Measurements from ENCODE around the gene DENND2C. TPM values are rescaled to one million over a fixed set of nuclear protein-coding genes. Genes with fewer than 3 reads are reported as not detected.

Gene DENND2C
- total RNA-seq (1 to 10 TPM; 3.2 to 4.7 TPM), polyA plus RNA-seq (ENCODE audit: insufficient read length in 6 of 6) (1 to 10 TPM; 4.3 to 5.4 (median 5.1) TPM)
- long read RNA-seq, donor 1 = 0 reads
- long read RNA-seq, donor 2 = 0 reads
- long read RNA-seq, donor 3 = 0 reads
- long read RNA-seq, donor 4, partial matches to known transcripts = 1 of 1 reads
- long read RNA-seq, donor 4, other reads (novel, unspliced or antisense) = 0 of 1 reads
- long read RNA-seq, donor 5 = 0 reads
- long read RNA-seq, donor 6 = 0 reads
- long read RNA-seq, donor 7 = 0 reads
- long read RNA-seq, donor 8 = 0 reads
- long read RNA-seq, donor 9 = 0 reads
- long read RNA-seq, donor 10 = 0 reads
- long read RNA-seq, donor 11 = 0 reads
- long read RNA-seq, donor 12 = 0 reads

DNA sequence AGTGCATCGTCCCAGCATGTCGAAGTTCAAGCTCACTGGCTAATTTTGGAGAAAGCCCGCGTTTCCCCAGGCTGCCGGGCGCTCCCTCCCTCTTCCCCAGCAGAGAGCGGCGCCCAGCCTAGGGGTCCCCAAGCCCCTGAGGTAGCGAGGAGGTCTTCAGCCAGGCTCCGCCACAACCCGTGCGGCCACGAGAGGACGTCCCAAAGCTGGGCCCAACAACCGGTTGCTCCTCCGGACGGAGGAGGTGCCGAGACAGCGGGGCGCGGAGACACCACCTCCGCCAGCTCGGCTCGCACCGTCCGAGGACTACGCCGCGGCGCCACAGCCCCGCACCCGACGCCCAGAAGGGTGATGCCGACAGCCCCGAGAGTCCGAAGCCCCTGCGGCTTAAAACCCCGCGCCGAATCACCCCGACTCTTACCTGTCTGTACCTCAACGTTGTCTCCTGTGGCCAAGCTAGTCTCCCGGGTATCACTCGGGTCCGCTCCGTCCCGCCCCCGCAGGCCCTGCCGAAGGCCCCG is at the start of gene DENND2C:
Gene DENND2C (minus strand): TSS at position 488 of the 521 bp plus-strand sequence. CDS start 44,065 bp downstream, outside the sequence.
- no peaks in the 10 kb centered on the region for H3K9me3 ChIP-seq
- peaks cover 0 to 12% of the 10 kb centered on the region in 2 donors for H3K4me1 ChIP-seq
- no peaks in the 10 kb centered on the region for H3K36me3 ChIP-seq
- DNase-seq = no peak
- H3K4me3 ChIP-seq = peak within 1 kb of the TSS; percentile 60 to 73
- intact Hi-C loops (cut with DNase I) = no loop called here
- TF ChIP-seq CTCF (IDR thresholded peaks at IDR 0.05) = no peak
- peak within 1 kb of the TSS; percentile 80 to 81 for H3K27ac ChIP-seq
- peak; percentile 61 for ATAC-seq
- H3K27me3 ChIP-seq = peaks cover 0 to 16% of the 10 kb centered on the region in 2 donors

- H3K4me1 ChIP-seq = peaks cover 14 to 22% of the 10 kb centered on the region in 2 donors
- intact Hi-C loops (cut with DNase I) = no loop called here
- H3K4me3 ChIP-seq = no peak overlapping the region
- H3K36me3 ChIP-seq = peaks cover 0 to 69% of the 10 kb centered on the region in 2 donors
- no peak for ATAC-seq
- no peaks in the 10 kb centered on the region for H3K27me3 ChIP-seq
- no peak overlapping the region for H3K27ac ChIP-seq
- no peak for DNase-seq
- TF ChIP-seq CTCF (IDR thresholded peaks at IDR 0.05) = no peak
- H3K9me3 ChIP-seq = no peaks in the 10 kb centered on the region
Measured at GRCh38 chr1:114719424-114719787, 49.6 kb upstream of the DENND2C start.

DNA sequence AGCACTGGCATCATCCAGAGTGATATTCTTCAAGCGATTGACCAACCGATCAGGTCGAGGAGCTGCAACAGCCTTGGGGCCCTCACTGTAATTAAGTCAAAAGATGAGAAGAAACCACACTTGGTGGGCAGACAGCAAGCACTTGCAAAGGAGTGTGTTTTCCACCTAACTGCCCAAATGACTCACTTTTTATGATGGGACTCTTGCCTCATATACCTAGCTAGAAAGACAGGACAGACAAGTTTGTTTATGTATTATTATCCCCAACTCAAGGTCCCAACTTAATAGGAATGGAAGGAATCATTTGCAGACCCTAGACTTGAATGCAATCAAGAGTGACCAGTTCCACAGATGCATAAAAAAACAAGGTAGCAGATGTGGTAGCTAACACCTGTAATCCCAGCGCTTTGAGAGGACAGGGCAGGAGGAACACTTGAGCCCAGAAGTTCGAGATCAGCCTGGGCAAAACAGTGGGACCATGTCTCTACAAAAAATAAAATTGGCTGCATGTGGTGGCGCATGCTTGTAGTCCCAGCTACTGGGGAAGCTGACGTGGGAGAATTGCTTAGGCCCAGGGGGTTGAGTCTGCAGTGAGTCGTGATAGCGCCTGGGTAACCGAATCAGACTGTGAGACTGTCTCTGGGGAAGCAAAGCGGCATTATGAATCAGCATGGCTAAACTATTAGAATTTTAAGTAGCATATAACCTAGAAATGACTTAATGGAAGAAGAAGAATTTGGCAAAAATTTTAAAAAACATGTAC is 49.0 kb upstream of the DENND2C start:
- H3K4me3 ChIP-seq = no peak overlapping the region

GRCh38 chr1:114716304-114717170 is 46.7 kb upstream of the DENND2C start, which contains the start of gene NRAS:
NRAS (minus strand) TSS chr1:114716771; CDS start chr1:114716160, 611 bp downstream.
- no peaks in the 10 kb centered on the region for H3K27me3 ChIP-seq
- H3K27ac ChIP-seq = peak within 1 kb of the TSS; percentile 86 to 94
- peak within 1 kb of the TSS; percentile 66 to 77 for H3K4me3 ChIP-seq
- no peaks in the 10 kb centered on the region for H3K9me3 ChIP-seq
- peaks cover 14 to 23% of the 10 kb centered on the region in 2 donors for H3K4me1 ChIP-seq
- DNase-seq (peak; percentile 89 to 97 (median 95)), ATAC-seq (peak; percentile 99)
- intact Hi-C loops (cut with DNase I) = no loop called here
- no peak for TF ChIP-seq CTCF (IDR thresholded peaks at IDR 0.05)
- peaks cover 0 to 67% of the 10 kb centered on the region in 2 donors for H3K36me3 ChIP-seq

More for the DNA sequence above, 49.0 kb upstream of the DENND2C start:
- Histone ChIP-seq H3K9me3 (no peaks in the 10 kb centered on the region), H3K4me1 (peaks cover 14 to 23% of the 10 kb centered on the region in 2 donors), H3K27ac (no peak overlapping the region), H3K27me3 (no peaks in the 10 kb centered on the region), H3K36me3 (peaks cover 0 to 67% of the 10 kb centered on the region in 2 donors)
- no peak for TF ChIP-seq CTCF (IDR thresholded peaks at IDR 0.05)
- DNase-seq = no peak
- intact Hi-C loops (cut with DNase I) = no loop called here
- ATAC-seq = no peak

Data from left lung (tissue), 14 donors.